GM19397 (cell line): ENCODE results near the gene MGAT4B.

Source experiments
- ATAC-seq: cut with Tn5 transposase; IDR thresholded peaks from one replicate; pipeline ENCODE4 v1.9.1; 2021; ENCODE audit warnings: mild to moderate bottlenecking, moderate library complexity; ENCODE audit not compliant: unreplicated experiment

MGAT4B gene

DNA sequence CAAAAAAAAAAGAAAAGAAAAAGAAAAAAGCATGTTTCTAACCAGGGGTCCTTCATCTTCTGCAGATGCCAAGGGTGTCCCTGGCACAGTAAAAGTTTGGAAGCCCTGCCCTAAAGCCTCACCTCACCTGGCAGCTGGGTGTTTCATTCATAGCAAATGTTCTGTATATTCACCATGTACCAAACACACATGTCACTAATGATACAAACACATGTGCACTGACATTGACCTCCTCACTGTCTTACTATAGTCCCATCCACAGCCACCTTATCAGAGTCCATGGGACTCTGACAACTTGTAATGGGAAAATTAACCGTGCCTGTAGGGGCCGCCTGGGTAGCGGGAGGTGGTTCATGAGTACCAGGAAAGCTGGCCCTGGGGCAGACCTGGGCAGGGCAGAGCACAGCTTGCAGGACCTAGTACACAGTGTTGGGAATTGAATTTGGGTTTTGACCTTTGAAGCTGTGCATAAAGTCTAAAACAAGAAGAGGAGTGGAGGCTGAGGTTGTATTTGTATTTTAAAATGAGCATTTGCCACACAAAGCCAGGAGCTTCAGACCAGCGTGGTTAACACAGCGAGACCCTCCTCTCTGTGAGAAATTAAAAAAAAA lies 6.4 kb upstream of the MGAT4B start:
- ATAC-seq: no peak

DNA sequence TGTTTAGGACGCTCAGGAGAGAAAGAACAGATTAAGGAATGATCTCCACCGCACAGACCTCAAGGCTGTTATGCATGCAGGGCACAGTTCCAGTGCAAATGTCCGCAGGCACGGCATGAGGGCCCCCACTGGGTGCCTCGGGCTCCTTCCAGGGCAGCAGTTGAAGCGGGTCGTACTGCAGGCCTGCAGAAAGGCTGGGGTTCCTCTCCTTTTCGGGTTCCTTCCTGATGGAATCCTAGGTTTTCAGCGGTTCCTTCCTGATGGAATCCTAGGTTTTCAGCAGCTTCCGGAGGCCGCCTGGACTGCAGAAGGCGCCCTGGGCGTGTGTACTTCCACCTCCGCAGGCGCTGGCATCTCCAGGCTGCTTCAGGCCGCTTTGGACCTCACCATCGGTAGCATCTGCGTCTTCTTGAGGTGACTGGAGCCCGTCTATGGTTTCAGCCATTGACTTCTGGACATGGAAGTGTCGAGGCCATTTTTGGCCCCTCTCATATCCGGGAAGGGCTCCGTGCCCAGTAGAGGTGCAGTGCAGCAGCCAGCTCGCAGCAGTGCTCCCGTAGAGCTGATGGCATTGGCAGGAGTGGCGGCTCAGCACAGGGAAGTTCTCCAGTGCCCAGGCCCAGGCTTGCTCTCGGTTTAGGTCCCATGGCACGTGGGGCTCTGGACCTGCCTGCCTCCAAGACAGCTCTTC lies 5.6 kb upstream of the MGAT4B start:
- ATAC-seq: no peak

GRCh38 chr5:179805529-179806249 lies 977 bp downstream of the MGAT4B start:
- ATAC-seq: peak; percentile 17

- ATAC-seq: no peak
Measured at GRCh38 chr5:179805070-179805528, 1.6 kb downstream of the MGAT4B start.

DNA sequence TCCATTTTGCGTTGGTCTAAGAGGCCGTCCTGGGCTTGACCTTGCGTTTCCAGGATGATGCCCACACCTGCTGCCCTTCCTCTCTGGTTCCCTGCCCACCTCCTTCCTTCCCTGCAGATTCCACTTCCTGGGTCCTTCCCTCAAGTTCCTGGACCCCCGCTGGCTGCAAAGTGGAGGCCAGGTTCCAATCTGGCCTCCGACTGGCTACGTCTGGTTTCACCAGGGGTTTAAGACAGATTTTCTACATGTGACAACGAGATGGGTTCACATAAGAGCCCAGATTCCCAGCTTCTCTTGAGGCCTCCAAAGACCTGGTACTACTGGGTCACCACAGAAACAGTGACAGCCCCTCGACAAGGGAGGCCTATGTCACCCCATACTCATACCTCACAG lies 2.1 kb downstream of the MGAT4B start:
- ATAC-seq: no peak

DNA sequence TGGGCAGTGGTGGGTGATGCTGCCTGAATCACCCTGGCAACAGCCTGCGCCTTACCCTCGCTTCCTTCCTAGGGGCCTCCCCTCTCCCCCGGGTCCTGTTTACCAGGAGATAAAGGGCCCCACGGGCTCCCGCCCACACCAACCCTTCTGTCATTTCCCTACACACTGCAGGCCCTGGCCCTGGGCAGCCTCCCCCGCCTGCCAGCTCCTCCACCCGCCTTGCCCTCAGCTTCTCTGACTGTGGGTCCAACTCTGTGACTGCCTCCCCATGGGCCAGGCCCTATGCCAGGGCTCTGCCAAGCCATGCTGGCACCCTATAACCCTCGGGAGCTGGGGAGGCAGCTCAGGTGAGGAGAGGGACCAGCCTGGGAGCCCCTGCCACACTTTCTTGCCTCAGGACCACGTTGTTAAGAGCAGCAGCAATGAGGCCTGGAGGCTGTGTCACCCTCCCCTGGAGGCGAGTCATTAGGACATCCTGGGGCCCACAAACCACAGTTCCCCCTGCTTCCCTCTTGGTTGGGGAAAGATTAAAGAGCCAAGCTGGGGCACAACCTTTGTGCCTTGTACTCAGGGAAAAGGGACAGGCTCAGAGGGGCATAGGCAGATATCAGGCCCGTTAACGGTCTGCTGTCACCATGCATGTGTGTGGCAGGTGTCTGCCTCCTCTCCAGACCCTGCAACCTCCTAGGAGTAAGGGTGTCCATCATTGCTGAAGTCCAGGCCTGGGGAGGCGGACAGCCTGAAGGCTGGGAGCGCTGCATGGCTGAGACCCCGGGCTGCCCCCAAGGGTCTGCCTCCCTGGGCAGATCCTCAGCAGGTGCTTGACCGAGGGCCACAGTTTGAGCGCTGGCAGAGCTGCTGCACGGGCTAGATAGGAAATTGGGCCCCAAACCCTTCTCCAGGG lies 2.8 kb downstream of the MGAT4B start:
- ATAC-seq: no peak

DNA sequence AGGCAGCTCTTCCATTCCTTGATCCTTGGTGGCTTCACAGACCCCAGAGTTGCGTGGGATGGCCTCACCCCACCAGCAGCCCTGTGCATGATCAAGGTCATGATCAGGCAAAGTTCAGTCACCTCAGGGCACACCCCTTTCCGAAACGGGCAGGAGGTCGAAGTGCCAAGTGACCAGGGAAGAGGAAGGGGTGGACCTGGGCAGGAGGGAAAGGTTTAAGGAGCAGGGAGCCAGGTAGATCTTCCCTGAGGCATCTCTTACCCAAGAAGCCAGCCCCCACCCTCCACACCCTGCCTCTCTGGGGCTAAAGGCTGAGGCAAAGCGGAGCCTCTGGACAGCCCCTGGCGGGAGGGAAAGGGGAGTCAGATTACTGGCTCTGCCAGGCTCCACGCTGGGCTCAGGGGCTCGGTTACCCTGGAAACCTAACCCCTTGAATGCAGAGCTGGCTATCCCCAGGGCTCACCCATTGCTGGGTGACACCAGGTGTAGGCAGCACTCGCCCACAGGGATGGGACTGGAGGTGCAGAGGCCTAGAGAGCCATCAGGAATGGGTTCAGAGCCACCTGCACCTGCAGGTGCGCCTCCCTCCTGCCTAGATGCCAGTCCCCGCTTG lies 3.6 kb downstream of the MGAT4B start:
- ATAC-seq: no peak

DNA sequence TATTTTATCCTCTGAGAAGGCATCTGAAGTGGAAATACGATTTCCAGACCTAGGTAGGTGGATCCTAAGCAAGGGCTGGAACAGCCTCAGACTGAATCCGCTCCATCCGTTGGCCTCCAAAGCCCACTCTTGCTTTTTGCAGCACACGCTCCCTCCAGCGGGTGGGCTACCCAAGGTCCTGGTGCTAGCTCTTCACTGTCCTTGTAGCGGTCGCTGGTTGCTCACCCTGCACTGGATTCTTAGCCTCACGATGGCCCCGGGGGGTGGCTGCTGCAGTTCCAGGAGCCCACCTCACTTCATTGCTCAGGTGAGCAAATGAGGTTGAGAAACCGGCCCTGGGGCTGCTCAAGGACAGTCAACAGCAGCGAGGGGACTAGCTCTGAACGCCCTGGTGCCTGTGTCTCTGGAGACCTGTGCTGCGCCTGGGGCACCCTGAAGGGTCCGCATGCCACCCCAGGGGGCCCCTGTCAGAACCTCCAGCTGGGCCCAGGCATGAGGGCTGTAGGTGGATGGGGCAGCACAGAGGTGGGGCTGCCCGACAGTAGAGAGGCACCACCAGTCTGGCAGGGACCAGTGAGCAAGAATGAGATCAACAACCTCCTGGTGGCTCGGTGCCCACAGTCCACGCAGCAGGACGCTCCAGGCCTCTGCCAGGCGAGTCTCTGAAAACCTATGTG lies 4.3 kb downstream of the MGAT4B start:
- ATAC-seq: no peak

GRCh38 chr5:179801304-179802206 lies 5.1 kb downstream of the MGAT4B start:
- ATAC-seq: no peak

GRCh38 chr5:179800696-179801201 lies 5.9 kb downstream of the MGAT4B start:
- no peak for ATAC-seq

DNA sequence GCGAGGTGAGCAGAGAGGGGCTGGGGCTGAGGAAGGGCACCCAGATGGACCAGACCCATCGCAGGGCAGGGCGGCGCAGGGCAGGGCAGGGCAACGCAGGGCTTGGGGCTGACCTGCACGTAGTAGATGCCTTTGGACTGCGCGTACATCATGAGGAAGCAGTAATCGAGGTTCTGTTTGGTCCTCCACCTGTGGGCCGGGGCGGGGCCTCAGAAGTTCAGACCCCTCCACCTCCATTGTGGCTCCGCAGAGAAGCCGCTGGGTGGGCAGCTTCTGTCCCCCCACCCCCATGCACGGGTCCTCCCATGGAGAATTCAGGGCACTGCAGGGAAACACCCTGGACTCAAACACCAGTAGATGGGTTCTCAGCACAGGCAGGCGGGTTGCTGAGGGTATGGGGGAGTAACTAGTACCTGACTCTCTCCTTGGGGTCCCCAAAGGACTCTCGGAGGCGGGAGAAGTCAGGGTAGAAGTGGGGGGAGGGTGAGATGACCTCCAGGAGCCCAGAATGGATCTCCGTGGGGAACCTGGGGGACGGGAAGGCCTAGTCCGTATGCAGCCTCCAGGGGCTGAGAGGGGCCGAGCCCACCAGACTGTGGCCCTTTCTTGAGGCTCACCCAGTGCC lies 6.5 kb downstream of the MGAT4B start:
- no peak for ATAC-seq

GRCh38 chr5:179799644-179799973 lies 7.1 kb downstream of the MGAT4B start:
- ATAC-seq: no peak

DNA sequence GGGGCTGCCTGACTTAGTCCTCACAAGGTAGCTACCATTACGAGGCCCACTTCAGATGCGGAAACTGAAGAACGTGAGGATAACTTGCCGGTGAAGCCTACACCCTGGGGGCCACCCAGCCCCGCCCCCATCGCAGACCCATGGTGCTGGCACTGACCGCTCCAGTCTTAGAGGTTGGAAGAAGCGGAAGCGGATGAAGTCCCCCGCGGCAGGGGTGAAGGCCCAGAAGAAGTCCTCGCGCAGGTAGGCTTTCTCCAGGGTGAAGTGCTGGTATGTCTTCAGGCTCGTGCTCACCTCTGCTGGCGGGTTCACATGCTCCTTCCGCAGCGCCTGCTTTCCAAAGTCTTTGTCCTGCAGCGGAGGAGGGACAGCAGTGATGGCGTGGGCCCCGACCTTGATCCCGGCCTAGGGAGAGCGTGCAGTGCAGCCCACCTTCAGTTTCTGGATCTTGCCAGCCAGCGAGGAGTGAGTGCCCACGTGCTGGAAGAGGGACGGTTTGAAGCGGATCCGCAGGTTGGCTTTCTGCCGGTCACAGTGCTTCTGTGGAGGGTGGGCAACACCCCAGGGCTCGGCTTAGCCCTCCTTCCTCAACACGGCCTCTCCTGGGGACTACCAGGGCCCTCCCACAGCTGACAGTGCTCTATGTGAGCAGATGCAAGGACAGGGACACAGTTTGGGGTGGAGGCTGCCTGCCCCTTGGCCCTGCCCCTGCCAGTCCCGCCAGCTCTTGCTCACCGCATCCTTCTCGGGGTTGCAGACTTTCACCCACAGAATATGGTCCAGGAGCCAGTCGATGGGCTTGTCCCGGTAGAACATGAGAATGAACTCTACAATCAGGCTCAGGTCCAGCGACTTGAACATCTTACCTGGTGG lies 7.7 kb downstream of the MGAT4B start:
- ATAC-seq: no peak

DNA sequence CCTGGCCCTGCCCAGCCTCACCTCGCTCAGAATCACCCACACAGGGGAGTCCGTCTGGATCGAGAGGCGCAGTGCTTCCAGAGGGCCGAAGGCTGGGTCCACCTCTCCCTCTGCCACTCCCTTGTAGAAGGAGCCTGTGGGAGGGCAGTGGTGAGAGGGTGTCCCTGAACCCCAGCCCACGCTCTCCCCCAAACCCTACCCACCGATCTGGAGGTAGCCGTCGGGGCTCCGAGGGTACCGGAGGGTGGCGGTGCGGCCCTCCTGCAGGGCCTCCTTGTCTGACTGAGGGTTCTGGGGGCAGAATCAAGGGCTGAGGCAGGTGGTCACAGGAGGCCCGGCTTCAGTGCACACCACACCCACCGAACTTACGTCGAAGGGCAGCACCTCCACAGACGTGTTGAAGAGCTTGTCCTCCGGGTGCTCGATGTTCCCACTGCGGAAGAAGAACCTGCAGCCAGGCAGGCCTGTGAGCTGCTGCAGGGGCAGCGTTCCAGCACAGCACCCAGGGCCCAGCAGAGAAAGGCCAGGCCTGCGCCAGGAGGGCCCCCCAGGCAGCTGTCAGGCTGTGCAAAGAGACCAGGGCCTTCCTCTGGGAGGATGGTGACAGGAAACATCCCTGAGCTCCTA lies 8.4 kb downstream of the MGAT4B start:
- ATAC-seq: no peak

DNA sequence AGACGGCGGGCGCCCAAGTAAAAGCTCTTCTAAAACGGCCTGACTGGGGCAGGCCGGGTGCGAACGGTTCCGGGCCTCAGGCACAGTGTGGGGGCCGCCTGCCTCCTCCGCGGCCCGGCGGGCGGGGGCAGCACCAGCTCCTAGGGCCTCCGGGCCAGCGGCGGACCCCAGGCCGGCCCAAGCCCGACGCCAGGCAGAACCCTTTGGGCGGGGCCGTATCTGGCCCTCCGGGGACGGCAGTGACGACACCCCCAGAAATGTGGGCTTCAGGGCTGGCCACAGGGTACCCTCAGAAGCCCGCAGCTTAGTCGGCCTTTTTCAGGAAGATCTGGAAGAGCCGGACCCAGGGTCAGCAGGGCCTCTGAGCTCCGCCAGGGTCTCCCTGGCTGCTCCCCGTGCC lies 8.9 kb downstream of the MGAT4B start:
- no peak for ATAC-seq

DNA sequence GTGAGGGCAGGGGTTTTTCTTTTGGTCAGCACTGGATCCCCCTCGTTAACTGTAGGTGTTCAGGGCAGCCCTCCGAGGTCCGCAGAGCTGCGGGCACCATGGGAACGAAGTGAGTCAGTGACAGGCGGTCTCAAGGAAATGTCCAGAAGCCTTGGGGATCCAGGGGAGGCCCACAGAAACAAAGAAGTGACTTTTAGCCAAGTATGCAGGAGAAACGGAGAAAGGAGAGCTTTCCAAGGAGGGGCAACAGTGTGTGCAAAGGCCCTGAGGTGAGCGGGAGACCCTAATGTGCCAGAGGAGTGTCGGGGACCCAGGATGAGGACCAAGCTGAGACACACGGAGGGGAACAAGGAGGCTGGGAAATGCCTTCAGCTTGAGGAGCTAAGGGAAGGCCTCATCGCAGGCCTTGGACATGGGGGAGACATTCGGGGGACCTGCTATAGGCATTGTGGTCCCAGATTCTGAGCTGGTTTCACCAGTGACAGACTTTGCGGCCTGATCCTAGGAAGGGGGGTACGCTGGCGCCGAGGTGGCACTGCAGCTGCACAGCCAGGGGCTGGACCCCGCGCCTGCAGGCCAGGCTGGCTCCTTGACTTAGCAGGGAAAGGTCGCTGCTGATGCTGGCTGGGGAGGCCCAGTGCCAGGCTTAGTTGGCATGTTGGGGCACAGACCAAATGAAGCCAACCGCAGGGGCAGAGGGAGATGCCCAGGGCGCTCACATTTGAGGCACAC lies 9.6 kb downstream of the MGAT4B start:
- ATAC-seq: no peak
